DND-41 (cell line): ENCODE measurements around the gene AFF3.

ENCODE experiments used
- ATAC-seq: fragments of 200-7000 bp; cut with Tn5 transposase; 3 replicates; pipeline ENCODE4 v1.9.1; 2021; ENCODE audit warnings: low read depth; ENCODE audit not compliant: insufficient read depth
- DNase-seq: peaks from one replicate; pipeline ENCODE4 v3.0.0-alpha.2; 2020
- H2AFZ ChIP-seq: 2 replicates; pipeline ENCODE4 v1.6.0; 2012; ENCODE audit warnings: low read depth, low read length
- H3K27ac ChIP-seq: 2 replicates; pipeline ENCODE4 v1.5.1; 2012; ENCODE audit warnings: low read length, inconsistent platforms
- H3K27me3 ChIP-seq: fragments of 200-600 bp; sonication (generic); 2 replicates; pipeline ENCODE4 v1.6.0; 2012; ENCODE audit warnings: low read length, mild to moderate bottlenecking, inconsistent platforms; ENCODE audit not compliant: insufficient read depth, poor library complexity
- H3K36me3 ChIP-seq: 2 replicates; pipeline ENCODE4 v1.5.1; 2012; ENCODE audit warnings: low read length, inconsistent platforms; ENCODE audit not compliant: insufficient read depth
- H3K4me1 ChIP-seq: 2 replicates; pipeline ENCODE4 v1.5.1; 2012; ENCODE audit warnings: mild to moderate bottlenecking, low read length; ENCODE audit not compliant: insufficient read depth
- H3K4me2 ChIP-seq: 2 replicates; pipeline ENCODE4 v1.6.0; 2012; ENCODE audit warnings: mild to moderate bottlenecking, moderate library complexity, low read length, inconsistent platforms; ENCODE audit not compliant: insufficient read depth
- H3K4me3 ChIP-seq, 2 experiments: fragments of 200-600 bp in 1 of 2; shearing (Covaris generic) in 1 of 2; 2 replicates each; pipeline ENCODE4 v1.5.1; 2012 to 2016; ENCODE audit warnings: inconsistent platforms in 2 of 2, low read length in 2 of 2, mild to moderate bottlenecking in 2 of 2, low read depth in 1 of 2, moderate library complexity in 1 of 2
- H3K79me2 ChIP-seq: 2 replicates; pipeline ENCODE4 v1.6.0; 2012; ENCODE audit warnings: low read length, inconsistent platforms; ENCODE audit not compliant: insufficient read depth
- H3K9ac ChIP-seq: 2 replicates; pipeline ENCODE4 v1.6.0; 2012; ENCODE audit warnings: low read depth, mild to moderate bottlenecking, inconsistent platforms, low read length, moderate library complexity
- H3K9me3 ChIP-seq: 2 replicates; pipeline ENCODE4 v1.5.1; 2012; ENCODE audit warnings: low read length, moderate library complexity, mild to moderate bottlenecking, inconsistent platforms; ENCODE audit not compliant: insufficient read depth, severe bottlenecking
- H4K20me1 ChIP-seq: 2 replicates; pipeline ENCODE4 v1.6.0; 2012; ENCODE audit warnings: low read length; ENCODE audit not compliant: insufficient read depth
- CTCF ChIP-seq: IDR thresholded peaks from 2 replicates; pipeline ENCODE4 v1.5.1; 2012; ENCODE audit warnings: borderline replicate concordance, low read length, moderate library complexity, mild to moderate bottlenecking; ENCODE audit not compliant: poor library complexity, severe bottlenecking; ENCODE audit errors: extremely low read depth
- EZH2 ChIP-seq: IDR thresholded peaks from 3 replicates; pipeline ENCODE4 v1.6.1; 2012; ENCODE audit warnings: borderline replicate concordance, low read depth, mild to moderate bottlenecking, moderate library complexity, low read length, inconsistent platforms; ENCODE audit not compliant: severe bottlenecking

AFF3 gene

GRCh38 chr2:100050685-100051084, 91.7 kb downstream of the AFF3 start:
- peaks cover 3% of the 10 kb centered on the region; the same call in 1 of the 2 replicates for H3K36me3 ChIP-seq

DNA sequence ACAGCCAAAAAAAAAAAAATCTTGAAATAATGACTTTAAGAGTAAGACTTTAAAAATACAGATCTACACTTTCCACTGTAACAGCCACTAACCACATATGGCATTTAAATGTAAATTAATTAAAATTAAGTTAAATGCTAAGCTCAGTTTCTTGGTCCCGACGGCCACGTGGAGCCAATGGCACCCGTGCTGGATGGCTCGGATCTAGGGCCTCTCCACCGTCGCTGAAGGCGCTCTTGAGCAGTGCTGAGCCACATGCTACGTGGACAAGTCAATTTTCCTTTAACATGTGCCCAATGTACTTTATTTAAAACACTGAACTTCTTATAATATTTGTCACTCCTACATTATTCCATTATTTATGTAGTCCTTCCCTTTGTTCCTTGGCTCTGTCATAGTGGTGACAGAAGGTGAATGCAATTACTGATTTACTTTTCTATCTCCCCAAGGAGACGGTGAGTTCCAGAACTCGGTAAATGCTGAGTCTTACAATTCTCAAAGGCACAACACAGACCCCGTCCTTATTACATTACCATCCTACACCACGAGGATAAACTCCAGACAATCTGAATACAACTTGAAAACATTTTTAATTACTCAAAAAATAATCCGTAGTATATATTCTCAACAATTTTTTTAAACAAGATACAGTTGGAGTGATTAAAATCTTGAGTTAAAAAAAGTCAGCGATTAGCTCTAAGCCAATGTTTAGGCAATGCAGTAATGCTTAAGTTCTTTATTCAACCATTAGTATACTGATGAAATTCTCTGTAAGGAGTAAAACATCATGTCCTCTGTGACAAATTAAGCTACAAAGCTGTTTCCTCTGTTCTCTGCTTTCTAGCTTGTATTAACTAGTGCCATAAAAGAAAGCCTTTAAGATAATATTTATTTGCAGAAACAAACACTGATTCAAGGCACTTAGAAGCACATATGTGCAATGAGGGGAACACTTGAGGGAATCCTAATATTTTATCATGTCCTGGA, 95.1 kb downstream of the AFF3 start:
- Histone ChIP-seq H3K9ac (no peak overlapping the region), H3K27me3 (no peaks in the 10 kb centered on the region), H3K79me2 (no peaks in the 10 kb centered on the region), H4K20me1 (peaks cover 3% of the 10 kb centered on the region; the same call in 1 of the 2 replicates), H3K27ac (no peak overlapping the region), H3K4me3 (no peak overlapping the region), H3K4me1 (no peaks in the 10 kb centered on the region), H3K36me3 (no peaks in the 10 kb centered on the region; the same call in 1 of the 2 replicates), H3K4me2 (no peak overlapping the region), H3K9me3 (no peaks in the 10 kb centered on the region), H2AFZ (no peak overlapping the region)
- no peak for DNase-seq
- ATAC-seq: no peak
- no peak for TF ChIP-seq EZH2
- TF ChIP-seq CTCF: no peak

More at GRCh38 chr2:100050685-100051084, 91.7 kb downstream of the AFF3 start:
- no peak for DNase-seq
- Histone ChIP-seq H2AFZ (no peak overlapping the region), H3K79me2 (no peaks in the 10 kb centered on the region), H3K4me3 (no peak overlapping the region), H3K27ac (no peak overlapping the region), H3K4me1 (no peaks in the 10 kb centered on the region), H3K4me2 (no peak overlapping the region), H3K27me3 (no peaks in the 10 kb centered on the region), H3K9ac (no peak overlapping the region), H3K9me3 (no peaks in the 10 kb centered on the region), H4K20me1 (no peaks in the 10 kb centered on the region)
- ATAC-seq: no peak
- TF ChIP-seq CTCF: no peak
- no peak for TF ChIP-seq EZH2

DNA sequence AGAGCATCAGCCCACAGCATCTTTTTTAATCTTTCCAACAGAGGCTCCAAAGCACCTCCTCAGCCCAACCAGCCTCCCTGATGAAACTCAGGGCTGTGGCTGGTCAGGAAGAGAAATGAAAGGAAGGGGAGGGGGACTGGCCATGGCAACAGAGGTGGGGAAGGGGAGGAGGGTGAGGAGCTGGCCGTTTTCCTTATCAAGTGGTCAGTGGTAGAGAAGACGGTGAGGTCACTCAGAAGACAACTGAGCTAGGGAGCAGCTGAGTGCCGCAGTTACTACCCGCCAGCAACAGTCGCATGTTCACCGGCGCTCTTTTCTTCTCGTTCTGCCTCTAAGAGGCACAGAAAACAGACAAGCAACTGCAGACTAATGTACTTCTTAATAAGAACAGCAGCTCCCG, 97.4 kb downstream of the AFF3 start:
- Histone ChIP-seq H3K27ac (no peak overlapping the region), H3K9ac (no peak overlapping the region), H3K27me3 (no peaks in the 10 kb centered on the region), H3K36me3 (no peaks in the 10 kb centered on the region), H3K4me1 (no peaks in the 10 kb centered on the region), H3K9me3 (no peaks in the 10 kb centered on the region), H4K20me1 (peaks cover 3% of the 10 kb centered on the region; the same call in 1 of the 2 replicates), H3K79me2 (no peaks in the 10 kb centered on the region), H2AFZ (no peak overlapping the region), H3K4me3 (no peak overlapping the region), H3K4me2 (no peak overlapping the region)
- TF ChIP-seq EZH2 (no peak), CTCF (no peak)
- ATAC-seq (no peak), DNase-seq (no peak)
